ENCODE data around the gene PDCD6IP. TPM values are rescaled to one million over a fixed set of nuclear protein-coding genes. Genes with fewer than 3 reads are reported as not detected.

The PDCD6IP gene
- total and polyA plus RNA-seq, 10 donors: 30.5 to 265 (median 175) TPM

- no peaks in the 10 kb centered on the region for H3K27me3 ChIP-seq (replicated peaks in 1 of 7)
- peaks cover 0 to 17% (median 1%) of the 10 kb centered on the region in 6 donors for H3K36me3 ChIP-seq
- H3K4me3 ChIP-seq: peak overlapping the region; percentile 65 to 95 (median 90)
- no peak for DNase-seq
- intact Hi-C loops (cut with DNase I; ENCODE audit: low total_unique reads): no loop called here
- H3K4me1 ChIP-seq: peaks cover 33 to 68% (median 53%) of the 10 kb centered on the region in 6 donors
- H3K27ac ChIP-seq: peak overlapping the region; percentile 89 to 97 (median 94)
- TF ChIP-seq POLR2A (IDR thresholded peaks at IDR 0.05) (no peak), POLR2AphosphoS5 (IDR thresholded peaks at IDR 0.05) (no peak), CTCF (IDR thresholded peaks at IDR 0.05 in 8 of 11, conservative IDR thresholded peaks at IDR 0.05 in 3 of 11) (no peak)
- no peaks in the 10 kb centered on the region for H3K9me3 ChIP-seq
- WGBS, 5 donors: 20 to 32% (median 21%) methylated on average over 3 of the region's 3 CpGs
Measured at GRCh38 chr3:33799202-33799551, 747 bp downstream of the PDCD6IP start.

- Histone ChIP-seq H3K4me1 (peaks cover 38 to 92% (median 72%) of the 10 kb centered on the region in 6 donors), H3K4me3 (no peak overlapping the region)
- 92 to 97% (median 94%) methylated on average over 1 of the region's 1 CpG for WGBS, 5 donors
Measured at GRCh38 chr3:33803252-33803651, 4.8 kb downstream of the PDCD6IP start.

GRCh38 chr3:33803894-33804526 is 5.6 kb downstream of the PDCD6IP start:
- Histone ChIP-seq H3K4me3 (no peak overlapping the region), H3K27ac (no peak overlapping the region), H3K4me1 (peaks cover 38 to 98% (median 75%) of the 10 kb centered on the region in 6 donors), H3K36me3 (peaks cover 0 to 42% (median 3%) of the 10 kb centered on the region in 6 donors), H3K9me3 (no peaks in the 10 kb centered on the region), H3K27me3 (replicated peaks in 1 of 7) (no peaks in the 10 kb centered on the region)
- intact Hi-C loops (cut with DNase I; ENCODE audit: low total_unique reads): no loop called here
- TF ChIP-seq CTCF (IDR thresholded peaks at IDR 0.05 in 8 of 11, conservative IDR thresholded peaks at IDR 0.05 in 3 of 11): no peak
- no peak for TF ChIP-seq POLR2AphosphoS5 (IDR thresholded peaks at IDR 0.05)
- TF ChIP-seq POLR2A (IDR thresholded peaks at IDR 0.05): no peak
- DNase-seq: no peak
- WGBS, 5 donors: 85 to 95% (median 93%) methylated on average over 6 of the region's 6 CpGs

More at GRCh38 chr3:33803252-33803651, 4.8 kb downstream of the PDCD6IP start:
- DNase-seq: no peak
- TF ChIP-seq CTCF (IDR thresholded peaks at IDR 0.05 in 8 of 11, conservative IDR thresholded peaks at IDR 0.05 in 3 of 11): no peak
- peaks cover 0 to 38% (median 3%) of the 10 kb centered on the region in 6 donors for H3K36me3 ChIP-seq
- intact Hi-C loops (cut with DNase I; ENCODE audit: low total_unique reads): no loop called here
- no peak overlapping the region for H3K27ac ChIP-seq
- H3K27me3 ChIP-seq (replicated peaks in 1 of 7): no peaks in the 10 kb centered on the region
- no peaks in the 10 kb centered on the region for H3K9me3 ChIP-seq

GRCh38 chr3:33807191-33807590 is 8.8 kb downstream of the PDCD6IP start:
- Histone ChIP-seq H3K27me3 (replicated peaks in 1 of 7) (no peaks in the 10 kb centered on the region), H3K27ac (peak overlapping the region in 7 of 8 donors; percentile 16 to 77 (median 55)), H3K4me1 (peaks cover 14 to 98% (median 67%) of the 10 kb centered on the region in 6 donors), H3K9me3 (no peaks in the 10 kb centered on the region), H3K36me3 (peaks cover 0 to 53% (median 3%) of the 10 kb centered on the region in 6 donors), H3K4me3 (no peak overlapping the region)
- intact Hi-C loops (cut with DNase I; ENCODE audit: low total_unique reads): no loop called here
- DNase-seq: no peak
- TF ChIP-seq CTCF (IDR thresholded peaks at IDR 0.05 in 8 of 11, conservative IDR thresholded peaks at IDR 0.05 in 3 of 11) (no peak), POLR2A (IDR thresholded peaks at IDR 0.05) (no peak), POLR2AphosphoS5 (IDR thresholded peaks at IDR 0.05) (peak in 1 of 3 donors; percentile 28)
- 69 to 84% (median 80%) methylated on average over 2 of the region's 2 CpGs for WGBS, 5 donors
